Breast epithelium (tissue), 3 donors: ENCODE measurements around the gene FARP2.

Source experiments
- POLR2A ChIP-seq: fragments of 450-650 bp; IDR thresholded peaks from one replicate; pipeline ENCODE4 v1.6.1; 2016; ENCODE audit warnings: antibody characterized with exemption, mild to moderate bottlenecking, moderate library complexity
- POLR2AphosphoS5 ChIP-seq, 3 donors: sonication (generic); formaldehyde crosslinking; IDR thresholded peaks; one replicate each; pipeline ENCODE4 v1.6.1; 2017; ENCODE audit warnings: antibody characterized with exemption in 3 of 3
- TF ChIP-seq, protein P1 (sequence below), 3 donors: fragments of 450-650 bp; IDR thresholded peaks; one replicate each; pipeline ENCODE4 v1.5.1; 2016 to 2017; ENCODE audit warnings: antibody characterized with exemption in 3 of 3, mild to moderate bottlenecking in 3 of 3, moderate library complexity in 3 of 3

DNA sequence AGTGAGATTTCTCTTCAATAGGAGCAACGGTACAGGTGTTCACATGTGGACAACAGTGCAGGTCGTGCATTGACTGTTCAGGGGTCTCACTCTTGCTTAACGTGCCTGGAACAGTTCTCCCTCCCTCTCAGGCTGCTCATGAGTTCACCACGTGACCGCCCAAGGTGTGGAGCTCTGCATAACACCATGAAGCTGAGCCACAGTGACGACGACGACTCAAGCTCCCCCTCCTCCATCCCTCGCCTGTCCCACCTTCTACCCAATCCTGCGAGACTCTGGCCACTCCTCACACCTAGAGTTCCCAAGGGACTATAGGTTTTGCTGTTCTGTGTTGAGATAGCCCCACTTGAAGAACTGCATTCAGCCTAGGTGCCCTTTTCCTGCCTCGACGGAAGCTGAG is 109.5 kb downstream of the FARP2 start:
- no peak for TF ChIP-seq POLR2AphosphoS5 (IDR thresholded peaks at IDR 0.05)
- no peak for TF ChIP-seq POLR2A
- TF ChIP-seq, protein P1, sequence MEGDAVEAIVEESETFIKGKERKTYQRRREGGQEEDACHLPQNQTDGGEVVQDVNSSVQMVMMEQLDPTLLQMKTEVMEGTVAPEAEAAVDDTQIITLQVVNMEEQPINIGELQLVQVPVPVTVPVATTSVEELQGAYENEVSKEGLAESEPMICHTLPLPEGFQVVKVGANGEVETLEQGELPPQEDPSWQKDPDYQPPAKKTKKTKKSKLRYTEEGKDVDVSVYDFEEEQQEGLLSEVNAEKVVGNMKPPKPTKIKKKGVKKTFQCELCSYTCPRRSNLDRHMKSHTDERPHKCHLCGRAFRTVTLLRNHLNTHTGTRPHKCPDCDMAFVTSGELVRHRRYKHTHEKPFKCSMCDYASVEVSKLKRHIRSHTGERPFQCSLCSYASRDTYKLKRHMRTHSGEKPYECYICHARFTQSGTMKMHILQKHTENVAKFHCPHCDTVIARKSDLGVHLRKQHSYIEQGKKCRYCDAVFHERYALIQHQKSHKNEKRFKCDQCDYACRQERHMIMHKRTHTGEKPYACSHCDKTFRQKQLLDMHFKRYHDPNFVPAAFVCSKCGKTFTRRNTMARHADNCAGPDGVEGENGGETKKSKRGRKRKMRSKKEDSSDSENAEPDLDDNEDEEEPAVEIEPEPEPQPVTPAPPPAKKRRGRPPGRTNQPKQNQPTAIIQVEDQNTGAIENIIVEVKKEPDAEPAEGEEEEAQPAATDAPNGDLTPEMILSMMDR (IDR thresholded peaks at IDR 0.05), result no peak
